Glutamatergic neuron (in vitro differentiated cells): ENCODE results near the gene TTLL1. TPM values are rescaled to one million over a fixed set of nuclear protein-coding genes. Genes with fewer than 3 reads are reported as not detected.

ENCODE experiments used
- DNase-seq: peaks from one replicate; pipeline ENCODE4 v3.0.0; 2022
- H3K27ac Mint-ChIP-seq: one replicate; pipeline ENCODE4 v1.8.0; 2020; ENCODE audit warnings: mild to moderate bottlenecking, mixed read lengths, inconsistent platforms; ENCODE audit not compliant: unreplicated experiment
- H3K27me3 Mint-ChIP-seq: one replicate; pipeline ENCODE4 v1.8.0; 2020; ENCODE audit warnings: mild to moderate bottlenecking, moderate library complexity, mixed read lengths, inconsistent platforms; ENCODE audit not compliant: unreplicated experiment
- H3K36me3 Mint-ChIP-seq: one replicate; pipeline ENCODE4 v1.8.0; 2020; ENCODE audit warnings: mild to moderate bottlenecking, mixed read lengths, inconsistent platforms; ENCODE audit not compliant: unreplicated experiment
- H3K4me1 Mint-ChIP-seq: one replicate; pipeline ENCODE4 v1.8.0; 2020; ENCODE audit warnings: mild to moderate bottlenecking, low read depth, mixed read lengths, inconsistent platforms; ENCODE audit not compliant: unreplicated experiment
- H3K4me3 Mint-ChIP-seq: one replicate; pipeline ENCODE4 v1.8.0; 2020; ENCODE audit warnings: mild to moderate bottlenecking, mixed read lengths, inconsistent platforms; ENCODE audit not compliant: unreplicated experiment
- H3K9me3 Mint-ChIP-seq: one replicate; pipeline ENCODE4 v1.8.0; 2020; ENCODE audit warnings: mild to moderate bottlenecking, moderate library complexity, mixed read lengths, inconsistent platforms; ENCODE audit not compliant: unreplicated experiment
- CTCF ChIP-seq: fragments of 200-600 bp; sonication (generic); IDR thresholded peaks from one replicate; pipeline ENCODE4 v1.5.0; 2021; ENCODE audit not compliant: partially characterized antibody, unreplicated experiment
- total RNA-seq: library from RNA; stranded (reverse); fragmentation: NEBNext Ultra II Directional; extraction: Animal tissue kit (Norgen Biotek cat#: 25700); gene quantifications from one replicate; pipeline ENCODE4 v1.2.1, GENCODE V29; 2021; ENCODE audit not compliant: unreplicated experiment

TTLL1 gene
- total RNA-seq, 1 donor from 2014 or later: 22.0 TPM

DNA sequence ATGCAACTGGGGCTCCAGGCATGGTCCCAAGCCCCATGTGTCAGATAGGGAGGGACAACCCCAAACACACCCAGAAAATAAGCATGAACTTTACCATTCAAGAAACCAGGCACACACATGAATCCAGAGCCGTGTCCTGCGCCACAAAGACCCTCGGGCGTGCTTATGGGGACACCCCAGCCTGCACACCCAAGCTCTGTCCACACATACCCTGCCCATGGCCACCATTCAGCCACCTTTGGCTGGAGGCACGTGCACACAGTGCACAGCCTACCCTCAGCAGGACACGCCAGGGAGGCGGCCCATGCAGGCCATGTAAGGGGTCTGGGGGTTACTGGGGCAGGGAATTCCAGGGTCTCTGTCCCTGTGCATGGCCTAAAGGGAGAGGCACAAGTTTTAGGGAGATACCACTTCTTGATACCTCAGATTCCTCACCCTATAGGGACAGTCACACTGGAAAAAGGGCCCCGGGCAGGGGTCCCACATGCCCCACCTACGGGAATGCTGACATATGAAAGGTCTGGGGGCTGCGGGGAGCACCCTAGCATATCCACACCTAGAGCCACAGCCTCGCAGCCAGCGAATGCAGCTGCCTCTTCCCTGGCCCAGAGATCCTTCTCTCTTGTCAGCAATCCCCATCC, 94.8 kb downstream of the TTLL1 start:
- Mint-ChIP-seq H3K4me1 (no peaks in the 10 kb centered on the region), H3K27ac (no peak overlapping the region), H3K4me3 (no peak overlapping the region)

GRCh38 chr22:42993651-42994275, 95.4 kb downstream of the TTLL1 start:
- Mint-ChIP-seq H3K9me3 (peaks cover 2% of the 10 kb centered on the region), H3K4me3 (no peak overlapping the region), H3K36me3 (no peaks in the 10 kb centered on the region), H3K4me1 (no peaks in the 10 kb centered on the region), H3K27me3 (peaks cover 2% of the 10 kb centered on the region), H3K27ac (no peak overlapping the region)
- no peak for DNase-seq
- no peak for TF ChIP-seq CTCF

More for the DNA sequence above, 94.8 kb downstream of the TTLL1 start:
- no peak for TF ChIP-seq CTCF
- Mint-ChIP-seq H3K27me3 (peaks cover 2% of the 10 kb centered on the region), H3K9me3 (peaks cover 2% of the 10 kb centered on the region), H3K36me3 (no peaks in the 10 kb centered on the region)
- DNase-seq: no peak

DNA sequence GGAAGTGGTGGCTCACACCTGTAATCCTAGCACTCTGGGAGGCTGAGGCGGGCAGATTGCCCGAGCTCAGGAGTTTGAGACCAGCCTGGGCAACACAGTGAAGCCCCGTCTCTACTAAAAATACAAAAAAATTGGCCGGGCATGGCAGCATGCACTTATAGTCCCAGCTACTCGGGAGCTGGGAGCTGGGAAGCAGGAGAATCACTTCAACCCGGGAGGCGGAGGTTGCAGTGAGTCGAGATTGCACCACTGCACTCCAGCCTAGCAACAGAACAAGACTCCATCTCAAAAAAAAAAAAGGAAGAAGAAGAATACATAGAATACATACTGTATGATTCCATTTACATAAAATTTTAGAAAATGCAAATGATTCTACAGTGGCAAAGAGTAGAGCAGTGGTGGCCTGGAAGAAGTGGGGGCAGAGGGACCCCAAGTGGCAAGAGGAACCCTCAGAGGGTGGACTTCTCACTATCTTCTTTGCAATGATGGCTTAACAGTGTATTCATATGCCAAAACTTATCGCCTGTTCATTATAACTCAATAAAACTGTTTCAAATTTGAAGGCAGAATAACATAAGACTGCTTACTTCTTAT, 96.2 kb downstream of the TTLL1 start:
- H3K36me3 Mint-ChIP-seq: no peaks in the 10 kb centered on the region
- no peak overlapping the region for H3K27ac Mint-ChIP-seq
- H3K27me3 Mint-ChIP-seq: peaks cover 5% of the 10 kb centered on the region
- no peak for TF ChIP-seq CTCF
- no peak for DNase-seq
- H3K4me3 Mint-ChIP-seq: no peak overlapping the region
- no peaks in the 10 kb centered on the region for H3K4me1 Mint-ChIP-seq
- peaks cover 2% of the 10 kb centered on the region for H3K9me3 Mint-ChIP-seq

- Mint-ChIP-seq H3K36me3 (no peaks in the 10 kb centered on the region), H3K4me3 (no peak overlapping the region)
- no peak for DNase-seq
Observed at GRCh38 chr22:42992092-42992491, 97.1 kb downstream of the TTLL1 start.

More at GRCh38 chr22:42992092-42992491, 97.1 kb downstream of the TTLL1 start:
- peaks cover 4% of the 10 kb centered on the region for H3K9me3 Mint-ChIP-seq
- peaks cover 8% of the 10 kb centered on the region for H3K27me3 Mint-ChIP-seq
- H3K4me1 Mint-ChIP-seq: peaks cover under 1% of the 10 kb centered on the region
- H3K27ac Mint-ChIP-seq: no peak overlapping the region
- no peak for TF ChIP-seq CTCF
